HG02623 (cell line): Measurements from ENCODE around the gene PACS2.

Experiments
- ATAC-seq: cut with Tn5 transposase; IDR thresholded peaks from one replicate; pipeline ENCODE4 v1.9.1; 2021; ENCODE audit warnings: moderate library complexity; ENCODE audit not compliant: unreplicated experiment

The PACS2 gene

GRCh38 chr14:105367116-105368031, 52.8 kb downstream of the PACS2 start:
- ATAC-seq = no peak

DNA sequence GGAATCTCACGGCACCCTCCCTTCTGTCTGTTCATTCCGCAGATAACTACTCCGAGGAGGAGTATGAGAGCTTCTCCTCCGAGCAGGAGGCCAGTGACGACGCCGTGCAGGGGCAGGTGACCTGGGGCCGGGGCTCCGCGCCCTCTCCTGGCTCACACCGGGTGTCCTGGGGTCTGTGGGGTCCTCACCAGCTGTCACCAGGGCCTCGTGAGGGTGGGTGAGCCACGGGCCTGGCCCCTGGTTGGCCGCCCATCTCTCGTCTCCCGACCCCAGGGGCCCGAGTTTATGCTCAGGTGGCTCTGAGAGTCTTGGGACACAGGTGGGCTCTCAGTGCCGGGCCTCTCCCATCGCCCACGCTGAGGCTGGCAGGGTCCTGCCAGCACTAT, 53.5 kb downstream of the PACS2 start:
- ATAC-seq = no peak

- no peak for ATAC-seq
Observed at GRCh38 chr14:105368426-105368825, 53.9 kb downstream of the PACS2 start.

DNA sequence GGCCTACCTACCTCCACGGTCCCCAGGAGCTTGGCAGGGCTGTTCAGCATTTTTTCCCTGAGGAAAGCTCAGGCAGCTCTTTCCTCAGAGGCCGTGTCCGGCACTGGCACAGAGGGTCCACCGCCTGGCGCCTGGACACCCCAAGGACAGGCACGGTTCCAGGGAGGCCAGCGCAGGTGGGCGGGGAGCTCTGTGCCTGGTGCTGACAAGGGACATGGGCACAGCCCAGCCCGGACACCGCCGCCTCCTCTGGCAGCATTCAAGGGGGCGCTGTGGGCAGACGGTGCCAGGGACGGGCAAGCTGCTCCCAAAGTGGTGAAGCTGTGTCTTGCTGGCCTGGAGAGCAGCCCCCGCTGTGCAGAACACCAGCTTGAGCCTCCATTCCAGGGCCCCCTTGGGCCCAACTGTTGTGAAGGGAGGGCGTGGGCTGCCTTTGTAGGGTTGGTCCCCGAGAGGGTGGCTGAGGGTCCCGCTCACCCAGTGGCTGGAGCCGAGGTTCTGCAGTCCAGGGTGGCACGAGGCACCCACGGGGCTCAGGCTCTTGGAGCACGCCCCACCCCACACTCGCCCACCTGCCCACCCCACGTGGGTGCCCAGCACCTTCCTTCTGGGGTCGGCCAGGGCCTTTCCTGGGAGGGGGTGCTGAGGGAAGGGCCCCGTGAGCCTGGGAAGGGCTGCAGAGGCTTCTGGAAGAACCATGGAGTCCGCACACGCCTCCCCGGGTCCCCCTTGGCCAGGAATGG, 54.5 kb downstream of the PACS2 start:
- ATAC-seq = no peak

GRCh38 chr14:105369653-105370040, 55.1 kb downstream of the PACS2 start:
- ATAC-seq = no peak

DNA sequence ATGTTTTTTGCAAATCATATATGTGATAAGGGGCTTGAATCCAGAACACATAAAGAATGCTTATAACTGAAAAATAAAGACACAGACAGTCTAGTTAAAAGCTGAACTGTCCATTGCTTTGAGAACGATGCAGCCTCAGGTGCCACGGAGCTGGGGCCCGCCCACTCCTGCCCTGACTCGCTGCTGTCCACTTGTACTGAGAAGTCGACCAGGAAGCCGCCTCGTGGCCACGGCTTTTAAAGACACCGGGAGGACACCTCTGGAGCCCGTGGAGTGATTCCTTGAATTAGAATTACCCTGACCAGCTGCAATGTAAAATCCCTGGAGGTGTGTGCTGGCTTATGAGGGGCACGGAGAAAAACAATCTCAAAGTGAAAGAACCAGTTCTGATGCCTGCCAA, 59.8 kb downstream of the PACS2 start:
- ATAC-seq = no peak

DNA sequence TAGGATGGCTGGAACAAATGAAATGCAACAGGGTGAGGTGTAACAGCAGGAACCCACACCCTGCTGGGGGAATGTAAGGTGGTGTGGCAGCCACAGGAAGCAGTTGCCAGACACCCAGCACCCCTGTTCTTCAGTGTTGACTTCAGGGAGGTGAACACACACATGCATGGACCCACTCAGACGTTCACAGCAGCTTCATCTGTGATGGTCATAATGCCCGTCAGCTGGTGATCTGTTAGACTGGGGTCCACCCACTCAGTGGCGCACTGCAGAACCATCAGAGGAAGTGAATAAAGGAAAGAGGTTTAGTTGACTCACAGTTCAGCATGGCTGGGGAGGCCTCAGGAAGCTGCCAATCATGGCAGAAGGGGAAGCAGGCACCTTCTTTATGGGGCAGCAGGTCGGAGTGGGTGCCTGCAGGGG, 61.1 kb downstream of the PACS2 start:
- ATAC-seq = no peak

DNA sequence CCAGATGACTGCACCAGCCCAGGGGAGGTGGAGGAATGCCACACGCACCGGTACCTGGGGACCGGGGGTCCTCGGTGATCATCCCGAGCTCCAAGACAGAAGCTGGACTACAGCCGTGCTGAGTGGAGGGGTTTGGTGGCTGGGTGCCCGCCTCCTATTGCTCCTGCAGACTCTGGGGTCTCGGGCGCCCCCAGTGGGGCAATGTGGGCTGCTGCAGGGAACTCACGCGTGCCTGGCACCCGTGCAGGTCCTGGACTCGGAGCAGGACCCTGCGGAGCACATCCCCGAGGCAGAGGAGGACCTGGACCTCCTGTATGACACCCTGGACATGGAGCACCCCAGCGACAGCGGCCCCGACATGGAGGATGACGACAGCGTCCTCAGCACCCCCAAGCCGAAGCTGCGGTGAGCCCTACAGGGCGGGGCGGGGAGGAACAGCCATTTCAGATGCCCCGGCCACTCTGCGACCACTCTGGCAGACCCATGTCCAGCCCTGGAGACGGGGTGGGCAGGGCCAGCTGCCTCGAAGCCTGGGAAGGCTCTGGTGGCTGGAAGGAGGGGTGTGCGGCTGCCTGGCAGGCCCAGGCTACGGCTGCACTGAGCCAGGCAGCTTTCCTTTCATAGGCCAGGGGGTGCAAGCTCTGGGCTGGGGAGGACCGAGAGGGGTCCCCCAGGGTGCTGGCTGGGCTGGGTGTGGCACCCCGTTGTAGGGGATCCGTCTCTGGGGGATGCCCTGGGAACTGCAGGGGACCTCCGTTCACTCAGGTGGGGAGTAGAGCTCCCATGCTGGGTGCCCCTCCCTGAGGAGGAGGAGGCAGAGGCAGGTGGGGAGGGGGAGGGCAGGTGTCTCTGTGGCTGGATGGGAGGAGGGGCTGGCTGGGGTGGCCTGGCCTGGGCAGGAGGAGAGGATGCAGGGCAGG, 62.2 kb downstream of the PACS2 start:
- ATAC-seq = no peak

- ATAC-seq = no peak
Observed at GRCh38 chr14:105377555-105378182, 63.1 kb downstream of the PACS2 start.

DNA sequence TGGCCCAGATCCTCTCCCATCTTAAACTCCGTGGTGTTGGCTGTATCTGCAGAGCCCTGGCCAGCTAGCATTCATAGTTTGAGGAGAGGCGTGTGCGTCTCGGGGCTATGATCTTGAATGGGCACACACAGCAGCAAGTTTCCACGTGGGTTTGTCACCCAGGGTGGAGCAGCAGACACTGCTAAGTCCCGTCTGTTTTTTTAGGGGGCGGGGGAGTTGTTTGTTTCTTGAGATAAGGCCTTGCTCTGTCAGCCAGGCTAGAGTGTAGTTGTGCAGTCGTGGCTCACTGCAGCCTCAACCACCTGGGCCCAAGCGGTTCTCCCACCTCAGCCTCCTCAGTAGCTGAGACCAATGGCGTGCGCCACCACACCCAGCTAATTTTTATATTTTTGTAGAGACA, 63.7 kb downstream of the PACS2 start:
- no peak for ATAC-seq

GRCh38 chr14:105378873-105379685, 64.5 kb downstream of the PACS2 start:
- ATAC-seq = no peak

- no peak for ATAC-seq
Observed at GRCh38 chr14:105379946-105380345, 65.4 kb downstream of the PACS2 start.

GRCh38 chr14:105380756-105381155, 66.2 kb downstream of the PACS2 start:
- no peak for ATAC-seq

DNA sequence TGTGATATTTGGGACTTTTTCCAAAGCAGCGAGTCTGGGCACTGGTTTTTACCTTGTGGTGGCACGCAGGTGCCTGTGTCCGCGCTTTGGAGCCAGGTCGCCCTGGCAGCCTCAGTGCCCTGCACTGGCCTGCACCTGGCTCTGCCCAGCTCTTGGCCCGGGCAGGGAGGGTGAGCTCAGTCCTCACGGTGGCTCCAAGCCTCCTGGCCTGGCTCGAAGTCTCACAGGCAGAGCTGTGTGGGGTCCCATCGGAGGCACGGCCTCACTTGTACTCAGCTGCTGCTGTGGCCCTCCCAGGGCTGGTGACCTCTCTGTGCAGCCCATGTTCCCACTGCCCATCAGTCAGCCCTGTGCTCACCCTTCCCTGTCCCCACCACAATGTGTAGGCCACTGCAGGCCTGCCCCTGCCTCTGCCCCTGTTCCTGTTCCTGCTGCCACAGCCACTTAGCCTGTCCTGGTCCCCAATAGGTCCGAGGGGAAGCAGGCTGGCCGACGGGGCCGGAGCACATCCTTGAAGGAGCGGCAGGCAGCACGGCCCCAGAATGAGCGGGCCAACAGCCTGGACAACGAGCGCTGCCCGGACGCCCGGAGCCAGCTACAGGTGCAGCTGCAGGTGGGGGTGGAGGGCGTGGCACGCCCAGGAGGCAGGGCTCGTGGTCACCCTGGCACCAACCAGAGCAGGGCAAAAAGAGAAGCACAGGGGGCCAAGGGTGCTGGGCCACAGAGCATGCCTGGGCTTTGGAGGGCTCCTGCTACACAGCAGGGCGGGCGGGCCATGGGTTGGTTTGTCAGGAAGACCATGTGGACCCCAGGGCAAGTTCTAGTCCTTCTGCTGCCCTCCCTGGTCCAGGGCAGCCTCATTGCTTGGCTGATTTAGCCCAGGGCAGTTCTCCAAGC, 67.1 kb downstream of the PACS2 start:
- no peak for ATAC-seq

DNA sequence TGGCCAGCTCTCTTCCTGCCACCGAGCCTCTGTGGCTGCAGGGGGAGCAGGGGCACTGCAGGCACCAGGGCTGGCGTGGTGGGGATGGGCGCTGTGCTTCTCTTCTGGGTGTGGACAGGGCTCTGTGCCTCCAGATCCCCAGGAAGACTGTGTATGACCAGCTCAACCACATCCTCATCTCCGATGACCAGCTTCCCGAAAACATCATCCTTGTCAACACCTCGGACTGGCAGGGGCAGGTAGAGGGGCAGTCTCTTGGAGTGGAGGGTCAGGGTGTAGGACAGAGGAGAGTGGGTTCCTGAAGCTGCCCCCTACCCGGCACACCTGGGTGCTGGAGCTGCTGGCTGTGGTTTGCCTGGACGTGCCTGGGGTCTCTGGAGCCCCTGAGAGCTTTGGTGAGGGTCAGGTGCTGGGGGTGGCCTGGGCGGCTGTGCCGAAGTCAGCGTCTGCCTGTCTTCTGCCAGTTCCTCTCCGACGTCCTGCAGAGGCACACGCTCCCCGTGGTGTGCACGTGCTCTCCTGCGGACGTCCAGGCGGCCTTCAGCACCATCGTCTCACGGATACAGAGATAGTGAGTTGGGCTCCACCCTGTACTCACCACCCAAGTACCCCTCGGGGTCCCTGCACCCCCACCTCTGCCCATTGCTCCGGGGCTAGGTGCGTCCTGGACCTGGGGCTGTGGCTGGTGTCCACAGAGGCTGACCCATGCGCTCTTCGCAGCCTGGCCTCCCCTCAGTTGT, 68.0 kb downstream of the PACS2 start:
- ATAC-seq = no peak

DNA sequence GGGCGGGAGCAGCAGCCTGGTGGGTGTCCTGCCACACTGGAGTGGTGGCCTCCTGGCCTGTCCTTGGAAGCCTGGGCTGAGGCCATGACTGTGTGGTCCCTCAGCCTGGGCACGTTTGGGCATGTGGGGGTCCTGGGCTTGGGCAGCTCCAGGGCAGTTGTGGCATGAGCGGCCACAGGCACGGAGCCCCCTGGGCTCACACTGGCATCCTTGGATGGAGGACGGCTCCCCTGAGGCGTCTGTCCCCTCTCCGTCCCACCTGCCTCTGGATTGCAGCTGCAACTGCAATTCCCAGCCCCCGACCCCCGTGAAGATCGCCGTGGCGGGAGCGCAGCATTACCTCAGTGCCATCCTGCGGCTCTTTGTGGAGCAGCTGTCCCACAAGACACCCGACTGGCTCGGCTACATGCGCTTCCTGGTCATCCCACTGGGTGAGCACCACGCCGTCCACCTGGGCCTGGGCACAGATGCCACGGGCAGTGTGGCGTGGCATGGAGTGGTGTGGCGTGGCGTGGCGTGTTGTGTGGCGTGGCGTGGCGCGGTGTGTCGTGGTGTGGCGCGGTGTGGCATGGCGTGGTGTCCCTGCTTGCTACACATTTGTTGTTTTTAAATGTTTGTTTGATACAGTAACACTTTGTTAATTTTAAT, 68.7 kb downstream of the PACS2 start:
- no peak for ATAC-seq

DNA sequence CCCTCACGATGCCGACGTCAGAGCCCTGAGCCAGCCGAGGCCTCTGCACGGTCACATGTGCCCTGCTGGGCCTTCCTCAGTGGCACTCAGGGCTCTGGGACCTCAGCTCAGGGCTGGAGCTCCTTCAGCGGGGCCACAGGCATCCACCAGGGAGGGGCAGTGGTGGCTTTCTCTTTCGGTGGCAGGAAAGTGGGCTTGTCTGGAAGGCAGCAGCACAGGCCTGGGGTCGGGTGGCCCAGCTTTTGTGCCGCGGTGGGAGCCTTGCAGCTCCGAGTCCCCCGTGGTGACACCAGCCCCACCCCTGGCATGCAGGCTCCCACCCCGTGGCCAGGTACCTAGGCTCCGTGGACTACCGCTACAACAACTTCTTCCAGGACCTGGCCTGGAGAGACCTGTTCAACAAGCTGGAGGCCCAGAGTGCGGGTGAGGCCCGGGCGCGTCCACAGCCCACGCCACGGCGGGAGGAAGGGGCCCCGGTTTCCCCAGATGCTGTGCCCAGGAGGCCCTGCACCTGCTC, 69.6 kb downstream of the PACS2 start:
- no peak for ATAC-seq
